HG02943 (cell line): ENCODE data around the gene ADGRV1.
"Not testable (repeated sequence)": the region's sequence is repeated elsewhere in the genome, so short reads cannot be mapped to it uniquely, and the experiment has no call there.

Experiments used
- ATAC-seq: cut with Tn5 transposase; IDR thresholded peaks from one replicate; pipeline ENCODE4 v1.9.1; 2021; ENCODE audit warnings: mild to moderate bottlenecking, low read depth, moderate library complexity; ENCODE audit not compliant: unreplicated experiment

The ADGRV1 gene

GRCh38 chr5:90642706-90643229, 84.2 kb downstream of the ADGRV1 start:
- ATAC-seq = no peak

GRCh38 chr5:90644132-90644531, 85.5 kb downstream of the ADGRV1 start:
- no peak for ATAC-seq

DNA sequence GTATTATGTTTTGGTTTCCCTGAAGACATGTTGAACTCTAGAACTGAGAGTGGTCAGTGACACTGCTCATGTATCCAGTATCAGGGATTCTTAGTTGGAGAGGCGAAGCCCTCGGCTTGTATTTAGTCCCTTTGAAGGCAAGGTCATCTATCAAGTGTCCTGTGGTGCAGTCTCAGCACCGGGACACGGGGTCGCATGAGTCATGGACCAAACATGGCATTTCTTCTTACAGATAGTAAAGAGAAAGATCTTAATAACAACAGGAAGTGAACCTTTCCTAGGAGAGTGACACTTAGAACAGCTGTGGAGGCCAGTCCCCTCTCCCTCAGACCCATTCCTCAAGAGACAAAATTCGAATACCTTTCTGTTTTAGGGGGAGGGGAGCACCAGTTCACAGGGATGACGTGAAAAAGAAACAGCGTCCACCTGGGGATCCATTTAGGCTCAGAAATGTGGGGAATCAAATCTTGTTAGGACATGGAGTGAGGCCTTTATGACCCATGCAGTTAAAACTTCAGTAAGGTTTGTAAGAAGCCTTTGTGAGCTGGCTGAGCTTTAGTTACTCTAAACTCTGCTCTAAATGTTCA, 86.5 kb downstream of the ADGRV1 start:
- no peak for ATAC-seq

- no peak for ATAC-seq
Observed at GRCh38 chr5:90650767-90651166, 92.2 kb downstream of the ADGRV1 start.

- ATAC-seq = no peak
Observed at GRCh38 chr5:90654215-90654614, 95.6 kb downstream of the ADGRV1 start.

- ATAC-seq = no peak
Observed at GRCh38 chr5:90655423-90655822, 96.8 kb downstream of the ADGRV1 start.

GRCh38 chr5:90657030-90657429, 98.4 kb downstream of the ADGRV1 start:
- no peak for ATAC-seq

GRCh38 chr5:90657788-90658187, 99.2 kb downstream of the ADGRV1 start:
- ATAC-seq = no peak

- ATAC-seq = no peak
Observed at GRCh38 chr5:90658620-90659019, 100.0 kb downstream of the ADGRV1 start.

DNA sequence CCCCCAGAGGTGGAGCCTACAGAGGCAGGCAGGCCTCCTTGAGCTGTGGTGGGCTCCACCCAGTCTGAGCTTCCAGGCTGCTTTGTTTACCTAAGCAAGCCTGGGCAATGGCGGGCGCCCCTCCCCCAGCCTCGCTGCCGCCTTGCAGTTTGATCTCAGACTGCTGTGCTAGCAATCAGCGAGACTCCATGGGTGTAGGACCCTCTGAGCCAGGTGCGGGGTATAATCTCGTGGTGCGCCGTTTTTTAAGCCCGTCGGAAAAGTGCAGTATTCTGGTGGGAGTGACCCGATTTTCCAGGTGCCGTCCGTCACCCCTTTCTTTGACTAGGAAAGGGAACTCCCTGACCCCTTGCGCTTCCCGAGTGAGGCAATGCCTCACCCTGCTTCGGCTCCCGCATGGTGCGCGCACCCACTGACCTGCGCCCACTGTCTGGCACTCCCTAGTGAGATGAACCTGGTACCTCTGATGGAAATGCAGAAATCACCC, 109.5 kb downstream of the ADGRV1 start:
- not testable (repeated sequence) for ATAC-seq

- no peak for ATAC-seq
Observed at GRCh38 chr5:90675222-90675621, 116.6 kb downstream of the ADGRV1 start.

GRCh38 chr5:90680921-90681563, 122.4 kb downstream of the ADGRV1 start:
- ATAC-seq = no peak

DNA sequence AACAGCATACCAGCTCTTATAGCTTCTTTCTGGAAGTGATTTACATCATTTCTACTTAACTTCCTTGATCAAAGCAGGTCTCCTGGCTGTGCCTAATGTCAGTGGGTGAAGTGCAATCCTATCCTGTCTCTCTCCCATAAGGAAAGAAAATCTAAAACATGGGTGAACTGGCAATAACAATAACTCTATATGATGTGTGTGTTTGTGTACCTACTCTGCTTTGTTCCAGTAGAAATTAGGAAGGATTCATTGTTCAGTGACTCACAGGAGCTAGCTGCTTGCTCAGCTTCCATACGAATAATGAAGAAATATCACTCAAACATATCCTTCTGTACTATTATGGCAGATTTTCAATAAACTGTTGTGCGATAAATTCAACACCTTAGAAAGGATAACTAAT, 123.7 kb downstream of the ADGRV1 start:
- no peak for ATAC-seq

DNA sequence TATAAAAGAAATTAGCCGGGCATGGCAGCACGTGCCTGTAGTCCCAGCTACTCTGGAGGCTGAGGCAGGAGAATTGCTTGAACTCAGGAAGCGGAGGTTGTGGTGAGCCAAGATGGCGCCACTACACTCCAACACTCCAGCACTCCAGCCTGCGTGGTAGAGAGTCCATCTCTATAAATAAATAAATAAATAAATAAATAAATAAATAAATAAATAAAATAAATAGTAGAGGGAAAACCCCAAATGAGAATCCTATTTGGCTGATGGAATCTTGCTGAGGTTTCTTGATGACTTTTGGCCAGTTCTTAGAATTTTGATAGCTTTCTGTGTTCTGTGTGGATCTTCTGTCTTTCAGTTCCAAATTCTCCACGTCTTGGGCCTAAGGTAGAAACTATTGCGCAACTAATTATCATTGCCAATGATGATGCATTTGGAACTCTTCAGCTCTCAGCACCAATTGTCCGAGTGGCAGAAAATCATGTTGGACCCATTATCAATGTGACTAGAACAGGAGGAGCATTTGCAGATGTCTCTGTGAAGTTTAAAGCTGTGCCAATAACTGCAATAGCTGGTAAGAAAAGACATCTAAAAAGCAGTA, 126.9 kb downstream of the ADGRV1 start:
- ATAC-seq = no peak

DNA sequence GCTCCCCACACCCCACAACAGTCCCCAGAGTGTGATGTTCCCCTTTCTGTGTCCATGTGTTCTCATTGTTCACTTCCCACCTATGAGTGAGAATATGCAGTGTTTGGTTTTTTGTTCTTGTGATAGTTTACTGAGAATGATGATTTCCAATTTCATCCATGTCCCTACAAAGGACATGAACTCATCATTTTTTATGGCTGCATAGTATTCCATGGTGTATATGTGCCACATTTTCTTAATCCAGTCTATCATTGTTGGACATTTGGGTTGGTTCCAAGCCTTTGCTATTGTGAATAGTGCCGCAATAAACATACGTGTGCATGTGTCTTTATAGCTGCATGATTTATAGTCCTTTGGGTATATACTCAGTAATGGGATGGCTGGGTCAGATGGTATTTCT, 127.8 kb downstream of the ADGRV1 start:
- ATAC-seq = not testable (repeated sequence)

DNA sequence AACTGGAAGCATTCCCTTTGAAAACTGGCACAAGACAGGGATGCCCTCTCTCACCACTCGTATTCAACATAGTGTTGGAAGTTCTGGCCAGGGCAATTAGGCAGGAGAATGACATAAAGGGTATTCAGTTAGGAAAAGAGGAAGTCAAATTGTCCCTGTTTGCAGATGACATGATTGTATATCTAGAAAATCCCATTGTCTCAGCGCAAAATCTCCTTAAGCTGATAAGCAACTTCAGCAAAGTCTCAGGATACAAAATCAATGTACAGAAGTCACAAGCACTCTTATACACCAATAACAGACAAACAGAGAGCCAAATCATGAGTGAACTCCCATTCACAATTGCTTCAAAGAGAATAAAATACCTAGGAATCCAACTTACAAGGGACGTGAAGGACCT, 128.9 kb downstream of the ADGRV1 start:
- ATAC-seq = not testable (repeated sequence)

GRCh38 chr5:90689064-90689463, 130.5 kb downstream of the ADGRV1 start:
- ATAC-seq = no peak

DNA sequence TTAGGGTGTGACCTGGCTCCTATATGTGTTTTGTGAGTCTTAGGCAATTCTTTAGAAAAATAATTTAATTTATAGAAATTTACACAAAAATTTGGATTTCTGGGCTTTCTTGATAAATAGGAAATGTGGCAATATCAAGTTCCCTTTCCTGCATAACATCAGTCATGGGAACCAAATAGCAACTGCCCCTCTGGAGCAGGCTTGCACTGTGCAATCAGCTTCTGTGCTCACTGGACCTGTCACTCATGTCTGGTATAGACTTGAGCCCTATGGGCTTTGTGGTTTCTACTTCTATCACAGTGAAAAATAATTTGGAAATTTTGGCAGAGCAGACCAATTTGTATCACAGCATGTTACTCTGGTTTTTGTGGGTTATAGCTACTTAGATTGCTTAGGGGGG, 131.7 kb downstream of the ADGRV1 start:
- ATAC-seq = no peak

DNA sequence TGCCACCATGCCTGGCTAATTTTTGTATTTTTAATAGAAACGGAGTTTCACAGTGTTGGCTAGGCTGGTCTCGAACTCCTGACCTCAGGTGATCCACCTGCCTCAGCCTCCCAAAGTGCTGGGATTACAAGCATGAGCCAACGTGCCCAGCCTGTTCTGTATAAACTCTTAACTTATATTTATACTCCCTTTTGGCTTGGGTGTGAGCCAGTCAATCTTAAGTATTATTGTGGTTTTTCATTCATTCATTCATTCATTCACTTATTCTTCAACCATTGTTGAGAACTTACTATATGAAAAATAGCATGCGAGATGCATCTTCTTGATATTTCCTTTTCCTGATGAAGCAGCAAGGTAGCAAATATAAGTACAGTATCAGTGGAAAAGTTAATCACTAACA, 132.9 kb downstream of the ADGRV1 start:
- ATAC-seq = no peak

- ATAC-seq = no peak
Observed at GRCh38 chr5:90696153-90696552, 137.6 kb downstream of the ADGRV1 start.

DNA sequence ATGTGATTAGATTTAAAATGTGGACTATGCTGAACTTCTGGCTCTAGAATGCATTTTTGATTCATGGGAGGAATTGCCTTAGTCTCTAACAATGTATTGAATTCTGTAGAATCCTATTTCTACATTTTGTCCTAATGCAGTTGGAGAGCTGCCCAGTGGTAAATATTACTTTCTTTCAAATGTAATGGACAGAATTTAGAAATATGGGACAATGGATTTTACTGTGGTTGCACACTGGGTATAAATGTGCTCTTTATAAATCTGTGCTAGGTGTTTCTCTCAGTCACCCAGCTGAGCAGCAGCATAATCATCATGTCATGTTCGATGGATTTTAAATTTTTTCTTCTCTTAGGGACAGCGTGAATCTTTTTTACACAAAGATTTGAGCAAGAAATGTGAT, 141.7 kb downstream of the ADGRV1 start:
- ATAC-seq = no peak

- no peak for ATAC-seq
Observed at GRCh38 chr5:90703932-90704331, 145.3 kb downstream of the ADGRV1 start.
